Measurements from ENCODE around the gene SHC3.
A peak's percentile ranks its signal among the peaks of the same experiment; 100 is the strongest.

SHC3 gene

DNA sequence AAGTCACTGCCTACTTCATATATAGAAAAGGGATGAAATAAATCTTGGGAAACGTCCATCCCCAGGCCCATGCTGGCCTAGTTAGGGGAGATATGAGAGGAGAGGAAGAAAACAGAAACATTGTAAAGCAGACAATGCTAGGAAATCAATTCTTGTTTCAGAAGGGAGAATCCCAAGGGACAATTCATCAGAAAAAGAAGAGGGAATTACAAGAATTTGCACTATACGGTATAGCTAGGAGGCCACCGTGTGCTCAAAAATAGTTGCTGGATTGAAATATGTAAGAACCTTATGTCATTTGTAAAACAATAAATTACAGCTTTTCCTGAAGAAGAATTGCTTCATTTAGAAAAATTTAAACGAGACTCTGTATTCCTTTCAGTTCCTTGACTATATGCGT lies 8.3 kb upstream of the SHC3 start:
- DNase-seq (ENCODE audit: low read depth in 3 of 3): no peak

DNA sequence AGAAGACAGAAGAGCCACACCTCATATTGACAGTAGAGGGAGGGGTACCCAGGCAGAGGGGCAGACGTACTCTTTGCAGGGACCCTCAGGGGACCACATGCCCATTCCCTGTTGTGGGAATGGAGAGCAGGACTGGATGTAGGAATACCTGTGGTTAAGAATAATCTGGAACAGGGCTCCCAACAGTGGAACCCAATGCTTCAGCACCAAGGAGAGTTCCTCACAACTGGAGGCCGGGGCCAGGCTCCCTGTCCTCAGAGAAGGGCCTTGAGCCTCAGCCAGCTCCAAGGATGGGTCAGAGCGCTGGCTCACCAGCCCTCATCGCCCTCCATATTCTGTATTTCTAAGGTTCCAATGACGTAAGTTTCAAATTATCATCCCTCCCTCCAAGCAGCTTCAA lies 7.4 kb upstream of the SHC3 start:
- DNase-seq (ENCODE audit: low read depth in 3 of 3): no peak

DNA sequence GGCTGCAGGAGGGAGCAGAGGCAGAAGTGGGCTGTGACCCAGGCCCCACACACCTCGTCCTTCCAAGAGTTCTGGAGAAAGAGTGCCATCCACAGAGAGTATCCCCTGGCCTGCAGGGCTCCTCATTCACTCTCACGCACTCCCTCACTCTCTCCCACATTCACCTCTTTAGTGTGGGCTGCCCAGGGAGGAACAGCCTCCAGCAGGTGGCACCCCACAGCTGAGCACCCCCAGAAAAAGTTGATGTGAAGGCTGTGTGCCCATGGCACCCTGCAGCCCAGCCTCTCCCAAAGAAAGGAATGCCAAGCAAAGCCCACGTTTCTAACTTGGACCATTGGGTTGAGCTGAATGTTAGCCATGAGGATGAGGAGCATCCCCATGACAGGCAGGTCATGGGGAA lies 4.5 kb upstream of the SHC3 start:
- DNase-seq (ENCODE audit: low read depth in 3 of 3): no peak

DNA sequence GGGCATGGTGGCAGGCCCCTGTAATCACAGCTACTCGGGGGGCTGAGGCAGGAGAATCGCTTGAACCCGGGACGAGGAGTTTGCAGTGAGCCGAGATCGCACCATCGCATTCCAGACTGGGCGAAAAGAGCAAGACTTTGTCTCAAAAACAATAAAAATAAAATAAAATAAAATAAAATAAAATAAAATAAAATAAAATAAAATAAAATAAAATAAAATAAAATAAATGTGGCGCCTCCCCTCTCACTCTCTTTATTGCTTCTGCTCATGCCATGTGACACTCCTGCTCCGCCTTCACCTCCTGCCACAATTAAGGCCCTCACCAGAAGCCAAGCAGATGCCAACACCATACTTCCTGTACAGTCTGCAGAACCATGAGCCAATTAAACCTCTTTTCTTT lies 3.8 kb upstream of the SHC3 start:
- DNase-seq (ENCODE audit: low read depth in 3 of 3): no peak

DNA sequence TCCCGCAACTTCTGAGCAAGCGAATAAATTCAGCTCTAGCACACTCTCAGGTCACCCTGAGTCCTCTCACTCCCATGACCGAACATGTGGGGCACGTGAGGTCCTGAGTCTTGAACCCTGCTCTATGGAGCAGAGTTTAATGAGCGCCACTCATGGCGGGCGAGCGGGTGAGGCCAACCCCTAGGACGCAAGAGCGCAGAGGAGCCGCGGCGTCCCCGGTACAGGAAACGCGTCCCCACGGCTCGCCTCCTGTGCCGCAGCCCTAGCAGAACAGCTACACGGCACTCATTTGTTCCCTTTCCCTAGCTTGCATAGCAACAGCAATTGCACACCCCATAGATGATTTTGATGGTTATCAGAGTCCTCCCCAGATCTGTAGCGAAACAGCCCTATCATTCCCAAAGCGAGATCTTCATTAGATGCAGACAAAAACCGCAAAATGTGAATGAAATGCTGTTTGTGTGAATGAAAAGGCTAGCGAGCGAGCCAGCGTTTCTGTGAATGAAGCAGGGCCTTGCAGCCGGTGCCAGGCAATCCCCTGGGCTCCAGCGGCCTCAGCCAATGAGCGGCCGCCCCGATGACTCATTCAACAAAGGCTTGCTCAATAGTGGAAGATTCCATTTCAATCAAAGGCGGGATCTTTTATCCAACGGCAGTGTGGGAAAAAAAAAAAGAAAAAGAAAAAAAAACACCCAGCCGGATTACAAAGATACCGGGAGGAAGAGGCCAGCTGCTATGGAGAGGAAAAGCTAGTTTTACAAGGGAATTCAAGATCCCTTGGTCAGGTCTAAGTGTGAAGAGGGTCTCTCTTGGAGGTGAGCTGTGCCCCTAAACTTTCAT lies 1.5 kb upstream of the SHC3 start:
- peak; percentile 1 to 65 (median 13) for DNase-seq (ENCODE audit: low read depth in 3 of 3)

DNA sequence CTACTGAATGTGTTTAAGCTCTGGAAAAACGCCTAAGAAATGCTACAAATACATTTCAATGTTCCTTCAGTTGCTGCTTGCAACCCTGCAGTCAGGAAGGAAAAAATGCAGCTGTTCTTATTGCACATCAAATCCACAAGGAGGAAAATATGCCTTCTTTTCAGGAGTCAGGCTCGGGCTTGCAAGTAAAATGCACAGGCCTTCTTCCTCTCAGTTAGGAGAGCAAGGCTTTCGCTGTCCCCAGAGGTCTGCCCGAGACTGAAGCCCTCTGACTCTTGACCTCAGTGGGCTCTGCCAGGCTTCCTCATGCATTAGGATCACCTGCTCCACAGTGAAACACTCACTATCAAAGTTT lies 899 bp upstream of the SHC3 start:
- no peak for DNase-seq (ENCODE audit: low read depth in 3 of 3)

DNA sequence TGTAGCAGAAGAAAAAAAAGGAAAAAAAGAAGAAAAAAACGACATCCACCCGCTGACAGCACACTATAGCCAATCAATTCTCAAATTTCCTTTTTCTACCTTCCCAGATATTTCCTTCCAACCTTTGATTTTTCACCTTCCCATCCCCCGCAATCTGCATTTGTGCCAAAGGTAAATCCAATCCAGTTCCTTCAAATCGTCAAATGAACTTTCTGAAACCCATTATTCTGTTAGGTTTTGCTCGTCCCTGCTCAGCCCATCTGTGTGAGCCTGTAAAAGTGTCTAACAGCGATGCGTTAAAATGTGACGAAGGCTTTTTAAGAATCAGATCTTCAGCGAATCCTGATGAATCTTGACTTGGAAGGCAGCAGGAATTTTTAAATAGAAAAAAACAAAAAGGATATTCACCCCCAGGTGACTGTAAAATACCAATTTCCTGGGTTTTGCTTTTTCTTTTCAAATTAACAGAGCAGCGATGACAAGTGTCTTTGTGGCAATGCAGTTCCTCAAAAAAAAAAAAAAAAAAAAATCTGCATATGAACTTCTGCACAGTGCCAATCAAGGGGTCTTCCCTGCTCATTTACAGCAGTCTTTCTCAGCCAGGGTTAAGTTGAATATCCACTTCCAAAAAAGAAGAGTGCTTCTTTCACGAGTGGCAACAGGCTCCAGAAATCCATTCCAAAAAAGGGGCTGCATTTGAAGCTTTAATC lies 367 bp upstream of the SHC3 start:
- no peak for DNase-seq (ENCODE audit: low read depth in 3 of 3)

DNA sequence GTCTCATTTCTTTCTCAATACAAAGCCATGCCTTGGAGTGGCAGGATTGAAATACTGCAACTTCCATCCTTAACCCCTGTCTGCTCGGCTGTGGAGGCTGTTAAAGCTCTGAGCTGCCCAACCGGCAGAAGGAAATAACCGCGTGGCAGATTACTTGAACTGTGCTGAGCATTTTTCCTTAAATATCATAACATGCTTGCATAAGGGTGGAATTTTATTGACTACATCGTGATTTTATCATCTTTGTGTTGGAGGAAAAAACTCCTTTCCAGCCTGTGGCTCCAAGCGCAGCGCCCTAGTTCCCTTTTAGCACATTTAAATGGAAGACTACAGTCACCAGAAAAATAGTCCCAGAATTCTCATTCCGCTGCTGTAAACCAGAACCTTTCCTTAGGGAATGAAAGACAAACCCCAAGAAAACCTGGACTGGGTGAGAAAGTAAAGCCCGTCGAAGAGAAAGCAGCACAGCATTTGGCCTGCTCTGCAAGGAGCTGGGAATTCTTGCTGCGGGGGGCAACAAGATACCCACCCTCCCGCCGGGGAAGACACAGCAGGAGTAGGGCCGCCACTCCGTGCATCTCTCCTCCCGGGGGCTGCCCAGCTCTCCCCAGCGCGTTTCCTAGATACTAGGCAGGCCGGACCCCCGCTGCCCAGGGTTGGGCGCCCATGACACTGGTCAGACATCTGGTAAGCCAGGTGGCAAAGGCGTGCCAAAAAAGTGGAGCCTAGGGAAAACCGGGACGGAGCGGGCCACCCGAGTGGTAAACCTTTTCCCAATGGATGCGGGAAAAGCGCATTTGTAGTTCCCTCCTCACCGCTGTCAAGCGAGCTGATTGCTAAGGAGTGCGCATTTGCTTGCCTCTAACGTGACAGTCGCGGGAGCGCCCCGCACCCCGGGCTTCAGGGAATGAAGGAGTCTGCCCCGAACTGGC lies 1.3 kb downstream of the SHC3 start:
- no peak for DNase-seq (ENCODE audit: low read depth in 3 of 3)

DNA sequence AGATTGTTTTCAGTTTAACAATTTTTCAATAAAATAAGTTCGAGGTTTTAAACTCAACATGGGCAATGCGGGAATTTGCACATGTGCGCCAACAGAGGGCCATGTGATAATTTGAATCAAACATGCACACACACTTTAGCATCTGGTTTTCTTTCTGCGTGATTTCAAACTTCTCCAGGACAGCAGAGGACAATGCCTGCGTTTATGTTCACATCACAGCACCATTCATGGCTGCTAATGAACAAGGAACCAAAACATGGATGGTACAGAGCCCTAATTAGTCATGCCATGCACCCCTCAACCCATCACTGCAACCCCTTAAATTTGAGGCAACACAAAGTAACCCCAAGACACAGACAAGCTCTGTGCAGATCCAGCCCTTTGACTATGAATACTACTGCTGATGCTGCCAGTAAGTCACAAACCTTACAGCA lies 2.8 kb downstream of the SHC3 start:
- no peak for DNase-seq (ENCODE audit: low read depth in 3 of 3)

DNA sequence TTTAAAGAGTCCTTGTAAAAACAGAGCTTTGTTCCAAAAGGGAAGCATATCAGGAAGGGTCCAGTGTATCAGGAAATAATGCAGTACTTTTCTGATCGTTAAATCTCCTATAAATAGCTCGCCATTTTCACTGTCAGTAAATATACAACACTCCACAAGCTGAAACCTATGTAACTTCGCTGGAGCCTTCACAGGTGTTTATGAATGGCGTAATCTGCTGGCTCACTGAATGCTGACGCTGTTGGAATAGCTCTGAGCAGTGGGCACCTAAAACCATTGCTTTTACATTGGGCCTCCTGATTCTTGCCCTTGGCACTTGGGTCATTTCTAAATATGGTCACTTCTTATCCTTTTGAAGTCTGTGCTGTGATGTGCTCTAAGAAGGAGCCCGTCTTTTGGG lies 4.3 kb downstream of the SHC3 start:
- no peak for DNase-seq (ENCODE audit: low read depth in 3 of 3)

DNA sequence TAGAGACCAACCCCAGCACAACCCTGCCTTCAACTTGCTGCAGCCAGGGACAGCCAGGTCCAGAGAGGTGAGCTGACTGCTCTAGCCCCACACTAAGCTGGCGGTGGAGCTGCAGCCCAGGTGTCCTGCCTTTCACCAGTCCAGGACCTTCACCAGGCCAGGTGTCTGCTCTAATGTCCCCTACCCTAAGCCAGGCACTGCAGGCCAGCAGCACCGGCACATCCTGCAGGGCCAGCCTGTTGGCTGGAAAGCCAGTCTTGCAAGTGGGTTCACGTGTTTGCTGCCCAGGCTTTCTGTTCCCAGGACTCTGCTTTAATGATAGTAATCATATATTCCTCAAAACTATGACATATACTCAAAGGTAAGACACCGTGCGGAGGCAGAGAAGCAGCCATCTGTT lies 5.5 kb downstream of the SHC3 start:
- DNase-seq (ENCODE audit: low read depth in 3 of 3): no peak

DNA sequence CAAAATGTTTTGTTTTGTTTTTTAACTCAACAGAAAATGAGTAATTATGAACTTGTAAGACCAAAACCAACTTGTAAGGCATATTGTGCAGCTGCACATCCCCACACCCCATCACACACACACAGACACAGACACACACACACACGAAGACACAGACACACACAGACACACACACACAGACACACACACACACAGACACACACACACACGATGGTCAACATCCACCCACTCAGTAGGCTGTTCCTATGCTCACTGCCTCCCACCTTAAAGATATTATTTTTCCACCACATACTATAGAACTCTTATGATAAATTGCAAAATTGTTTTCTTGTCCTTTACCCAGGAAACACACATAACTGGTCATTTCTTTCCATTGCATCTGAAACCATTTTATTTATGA lies 6.2 kb downstream of the SHC3 start:
- DNase-seq (ENCODE audit: low read depth in 3 of 3): no peak

DNA sequence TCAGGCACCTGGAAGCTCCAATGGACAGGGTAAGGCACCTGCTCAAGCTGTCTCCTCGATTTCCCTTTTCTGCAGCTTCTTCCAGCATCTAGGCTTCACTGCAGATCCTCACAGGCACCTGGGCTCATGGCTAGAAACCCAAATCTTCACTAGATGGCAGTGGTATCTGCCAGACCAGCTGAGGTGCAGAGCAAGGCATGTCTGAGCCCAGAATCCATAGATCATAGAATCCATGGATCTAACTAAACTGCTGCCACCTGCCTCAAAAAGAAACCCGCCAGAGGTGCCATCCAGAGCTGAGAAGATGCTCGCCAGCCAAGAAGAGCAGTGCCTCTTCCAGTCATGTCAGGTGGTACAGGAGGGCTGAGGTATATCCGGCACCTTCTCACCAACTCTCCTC lies 6.9 kb downstream of the SHC3 start:
- no peak for DNase-seq (ENCODE audit: low read depth in 3 of 3)

DNA sequence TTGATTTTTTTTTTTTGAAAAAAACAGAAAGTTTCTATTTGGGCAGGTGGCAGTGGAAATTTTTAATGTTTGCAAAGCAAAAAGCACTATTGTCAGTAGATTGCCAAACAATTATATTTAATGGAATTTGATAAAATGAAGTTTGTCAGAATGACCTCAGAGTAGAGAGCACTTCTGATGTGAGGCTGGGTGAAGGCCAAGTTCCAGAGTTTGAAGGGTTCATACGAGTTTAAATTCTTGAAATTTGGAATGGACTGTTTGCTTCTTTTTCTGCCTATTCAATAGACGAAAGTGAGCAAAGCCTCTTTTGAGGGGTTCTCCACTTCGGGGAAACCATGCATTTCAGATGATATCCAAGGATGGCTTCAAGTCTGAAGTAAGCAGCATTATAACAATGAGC lies 7.4 kb downstream of the SHC3 start:
- no peak for DNase-seq (ENCODE audit: low read depth in 3 of 3)

DNA sequence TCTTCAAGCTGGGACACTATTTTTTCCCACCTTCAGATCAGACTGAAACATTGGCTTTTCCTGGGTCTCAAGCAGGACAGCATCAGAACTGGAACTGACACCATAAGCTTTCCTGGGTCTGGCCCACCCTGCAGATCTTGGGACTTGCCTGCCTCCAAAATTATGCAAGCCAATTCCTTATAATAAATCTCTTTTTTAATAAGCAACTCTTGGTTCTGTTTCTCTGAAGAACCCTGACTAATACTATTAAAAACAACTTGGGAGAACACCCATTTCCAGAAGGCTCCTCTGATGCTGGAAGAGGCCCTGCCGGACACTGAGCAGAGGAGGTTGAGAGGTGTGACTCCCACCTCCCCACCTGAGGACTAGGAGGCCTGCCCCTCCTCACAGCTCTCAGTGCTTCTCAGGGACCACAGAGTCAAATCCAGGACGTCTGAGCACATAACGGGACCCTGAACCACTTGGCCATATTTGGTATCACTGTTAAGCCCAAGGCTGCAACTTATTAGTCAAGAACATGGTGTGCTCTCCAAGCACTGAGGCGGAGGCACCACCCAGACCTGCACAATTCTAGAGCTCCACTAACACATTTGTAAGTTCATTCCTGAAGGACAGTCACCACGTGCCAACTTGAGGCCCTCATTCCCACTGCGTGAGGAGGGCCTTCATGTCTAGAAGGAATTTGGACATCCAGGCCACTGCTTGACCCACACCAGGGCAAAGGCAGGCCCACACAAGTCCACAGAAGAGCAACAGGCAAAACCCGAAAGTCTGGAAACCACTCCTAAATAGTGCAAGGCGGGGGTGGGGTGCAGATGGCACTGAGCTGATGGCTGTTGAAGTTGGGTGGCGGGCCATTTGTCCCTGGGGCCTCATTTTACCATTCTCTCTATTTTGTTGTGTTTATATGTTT lies 9.5 kb downstream of the SHC3 start:
- DNase-seq (ENCODE audit: low read depth in 3 of 3): no peak

DNA sequence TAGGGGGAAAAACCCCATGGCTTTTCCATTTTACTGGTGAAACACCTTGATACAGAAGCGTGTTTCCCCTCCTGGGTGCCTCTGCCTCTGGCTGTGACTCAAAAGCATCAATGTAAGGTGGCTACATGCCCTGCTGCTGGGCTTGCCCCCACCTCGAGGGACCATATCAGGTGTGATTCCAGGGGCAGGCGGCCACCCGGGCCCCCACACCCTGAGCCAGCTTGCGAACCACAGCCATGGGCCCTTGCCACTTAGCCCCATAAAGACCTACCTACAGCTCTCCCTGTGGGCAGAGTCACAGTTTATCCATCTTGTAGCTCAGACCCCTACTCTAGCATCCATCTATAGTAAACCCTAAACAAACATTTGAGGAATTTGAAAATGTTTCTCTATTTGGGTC lies 10.8 kb downstream of the SHC3 start:
- DNase-seq (ENCODE audit: low read depth in 3 of 3): no peak

DNA sequence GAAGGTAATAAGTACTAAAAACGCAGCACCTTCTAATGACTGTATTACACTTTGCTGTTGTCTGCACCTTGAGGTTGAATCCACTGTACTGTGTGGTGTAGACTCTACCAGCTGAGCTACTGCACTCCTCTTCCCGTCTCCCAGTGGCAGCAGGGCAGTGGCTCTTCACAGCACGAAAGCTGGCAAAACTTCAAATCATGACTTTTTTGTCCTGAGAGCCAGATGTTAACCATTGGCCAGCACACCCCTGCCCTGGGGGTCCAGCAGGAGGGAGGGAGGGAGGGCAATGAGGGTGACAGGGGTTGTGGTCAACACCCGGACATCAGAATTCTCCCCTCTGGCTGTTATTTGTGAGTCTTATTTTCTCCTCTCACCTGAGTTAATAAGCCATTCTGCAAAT lies 11.8 kb downstream of the SHC3 start:
- DNase-seq (ENCODE audit: low read depth in 3 of 3): no peak

DNA sequence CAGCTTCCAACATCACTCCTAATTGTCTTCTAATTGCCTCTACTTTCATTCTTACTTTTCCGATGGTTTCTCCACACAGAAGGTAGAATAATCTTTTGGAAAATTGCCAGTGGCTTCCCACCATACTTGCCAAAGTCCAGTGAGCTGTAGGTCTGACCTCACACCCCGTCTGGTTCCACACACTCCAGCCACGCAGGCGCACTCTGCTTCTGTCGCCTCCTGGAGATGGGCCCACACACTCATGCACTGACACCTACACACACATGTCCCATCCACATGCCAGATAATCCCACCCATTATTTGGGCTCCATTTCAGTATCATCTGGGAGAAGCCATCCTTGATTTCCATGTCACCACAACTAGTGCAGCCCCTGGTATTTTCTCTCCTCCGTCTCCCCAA lies 12.7 kb downstream of the SHC3 start:
- DNase-seq (ENCODE audit: low read depth in 3 of 3): no peak

DNA sequence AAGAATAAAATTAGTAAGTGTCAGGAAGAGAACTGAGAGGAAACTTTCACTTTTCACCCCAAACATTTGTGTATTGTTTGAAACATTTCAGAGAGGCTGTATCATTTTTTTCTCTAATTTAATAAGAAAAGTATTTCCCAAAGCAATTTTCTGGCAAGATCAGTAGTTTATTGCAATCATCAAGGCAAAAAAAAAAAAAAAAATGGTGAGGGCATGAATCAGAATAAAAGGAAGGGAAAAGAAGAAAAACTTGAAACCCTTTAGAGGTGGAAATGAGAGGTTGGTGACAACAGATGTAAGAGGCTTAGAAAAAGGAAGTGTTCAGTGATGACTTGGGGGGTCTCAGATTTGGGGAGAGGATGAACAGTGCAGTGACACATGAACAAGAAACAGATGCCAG lies 13.3 kb downstream of the SHC3 start:
- DNase-seq (ENCODE audit: low read depth in 3 of 3): no peak

DNA sequence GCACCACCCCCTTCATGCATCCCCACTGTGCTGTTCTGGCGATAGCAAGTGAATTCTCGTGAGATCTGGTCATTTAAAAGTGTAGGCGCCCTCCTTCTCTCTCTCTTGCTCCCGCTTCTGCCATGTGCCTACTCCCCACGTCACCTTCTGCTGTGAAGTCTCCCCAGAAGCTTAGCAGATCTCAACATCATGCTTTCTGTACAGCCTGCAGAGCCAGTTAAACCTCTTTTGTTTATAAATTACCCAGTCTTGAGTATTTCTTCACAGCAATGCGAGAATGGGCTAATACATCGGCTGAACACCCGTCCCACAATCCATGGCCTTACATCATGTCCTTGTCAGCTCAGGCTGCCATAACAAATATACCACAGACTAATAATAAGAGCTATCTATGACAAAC lies 17.4 kb downstream of the SHC3 start:
- no peak for DNase-seq (ENCODE audit: low read depth in 3 of 3)

DNA sequence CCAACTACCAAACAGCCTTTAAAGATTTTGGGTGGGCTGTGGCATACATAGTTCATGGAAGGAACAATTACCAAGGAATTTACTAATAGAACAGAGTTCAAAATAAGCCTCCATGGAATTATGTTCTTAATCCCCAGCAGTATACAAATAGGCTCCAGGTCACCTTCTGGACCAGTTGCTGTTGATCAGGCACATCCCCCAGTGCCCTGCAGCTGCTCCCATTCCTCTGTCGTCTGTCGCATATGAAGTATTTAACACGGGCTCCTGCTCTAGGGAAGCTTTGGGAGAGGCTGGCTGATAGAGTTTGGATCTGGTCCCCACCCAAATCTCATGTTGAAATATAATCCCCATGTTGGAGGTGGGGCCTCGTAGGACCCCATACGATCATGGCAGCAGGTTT lies 17.8 kb downstream of the SHC3 start:
- DNase-seq (ENCODE audit: low read depth in 3 of 3): no peak

Measured in stimulated activated CD4-positive, alpha-beta T cell treated with anti-CD3 and anti-CD28 coated beads, TNF-alpha, amount 100 ng/mL, for 24 hours (primary cell).